Measurements from ENCODE around the gene EGLN2. TPM values are rescaled to one million over a fixed set of nuclear protein-coding genes. Genes with fewer than 3 reads are reported as not detected.
"Not testable (repeated sequence)": the region's sequence is repeated elsewhere in the genome, so short reads cannot be mapped to it uniquely, and the experiment has no call there.

The EGLN2 gene
- polyA plus RNA-seq, 12 donors: 28.2 to 82.8 (median 41.5) TPM; not detected in 1

GRCh38 chr19:40812571-40812970 is 13.6 kb downstream of the EGLN2 start:
- DNase-seq: not testable (repeated sequence)

- DNase-seq: no peak
Measured at GRCh38 chr19:40813182-40813581, 14.2 kb downstream of the EGLN2 start.

- no peak for DNase-seq
Measured at GRCh38 chr19:40815223-40815622, 16.2 kb downstream of the EGLN2 start.

GRCh38 chr19:40818480-40819399 is 19.7 kb downstream of the EGLN2 start:
- DNase-seq: not testable (repeated sequence)

GRCh38 chr19:40819479-40820234 is 20.7 kb downstream of the EGLN2 start:
- not testable (repeated sequence) for DNase-seq

GRCh38 chr19:40822161-40822560 is 23.2 kb downstream of the EGLN2 start:
- DNase-seq: no peak

GRCh38 chr19:40822704-40823553 is 23.9 kb downstream of the EGLN2 start:
- DNase-seq: not testable (repeated sequence)

- not testable (repeated sequence) for DNase-seq
Measured at GRCh38 chr19:40824916-40825315, 25.9 kb downstream of the EGLN2 start.

- not testable (repeated sequence) for DNase-seq
Measured at GRCh38 chr19:40825460-40826095, 26.6 kb downstream of the EGLN2 start.

- DNase-seq: not testable (repeated sequence)
Measured at GRCh38 chr19:40826312-40826698, 27.3 kb downstream of the EGLN2 start.

- not testable (repeated sequence) for DNase-seq
Measured at GRCh38 chr19:40826699-40827385, 27.9 kb downstream of the EGLN2 start.

- DNase-seq: no peak
Measured at GRCh38 chr19:40827386-40828247, 28.6 kb downstream of the EGLN2 start.

GRCh38 chr19:40829205-40829604 is 30.2 kb downstream of the EGLN2 start:
- no peak for DNase-seq

- not testable (repeated sequence) for DNase-seq
Measured at GRCh38 chr19:40830741-40831140, 31.8 kb downstream of the EGLN2 start.

GRCh38 chr19:40831502-40832430 is 32.8 kb downstream of the EGLN2 start:
- DNase-seq: no peak

- not testable (repeated sequence) for DNase-seq
Measured at GRCh38 chr19:40832431-40832790, 33.4 kb downstream of the EGLN2 start.

- DNase-seq: not testable (repeated sequence)
Measured at GRCh38 chr19:40833728-40834533, 34.9 kb downstream of the EGLN2 start.
